ENCODE data around the gene NOG.

The NOG gene

GRCh38 chr17:56593646-56594319 is at the start of gene NOG:
Gene NOG (plus strand): TSS chr17:56593699. CDS start chr17:56594224, 525 bp downstream.
- no peak for TF ChIP-seq CTCF (IDR thresholded peaks at IDR 0.05)

- no peak for TF ChIP-seq CTCF (IDR thresholded peaks at IDR 0.05)
Observed at GRCh38 chr17:56545106-56545505, 48.4 kb upstream of the NOG start.

- no peak for TF ChIP-seq CTCF (IDR thresholded peaks at IDR 0.05)
Observed at GRCh38 chr17:56545930-56546329, 47.6 kb upstream of the NOG start.

- no peak for TF ChIP-seq CTCF (IDR thresholded peaks at IDR 0.05)
Observed at GRCh38 chr17:56548661-56549060, 44.8 kb upstream of the NOG start.

GRCh38 chr17:56549501-56549900 is 44.0 kb upstream of the NOG start:
- no peak for TF ChIP-seq CTCF (IDR thresholded peaks at IDR 0.05)

- TF ChIP-seq CTCF (IDR thresholded peaks at IDR 0.05): no peak
Observed at GRCh38 chr17:56557682-56558081, 35.8 kb upstream of the NOG start.

GRCh38 chr17:56558088-56558487 is 35.4 kb upstream of the NOG start:
- no peak for TF ChIP-seq CTCF (IDR thresholded peaks at IDR 0.05)

GRCh38 chr17:56570199-56570598 is 23.3 kb upstream of the NOG start:
- no peak for TF ChIP-seq CTCF (IDR thresholded peaks at IDR 0.05)
